OCI-LY7 (cell line): ENCODE data around the gene TBC1D8. TPM values are rescaled to one million over a fixed set of nuclear protein-coding genes. Genes with fewer than 3 reads are reported as not detected.
A peak's percentile ranks its signal among the peaks of the same experiment; 100 is the strongest.

Source experiments
- BruUV-seq: library from RNA; stranded (reverse); fragments of 400-500 nt; replicated peaks from 2 replicates; lab custom pipeline; 2021; lab: Mats Ljungman, UMichigan
- CTCF ChIA-PET: fragments of 300-600 bp; sonication (Branson Sonifier 250); formaldehyde crosslinking; loops from one replicate; lab custom pipeline; 2022; ENCODE audit warnings: antibody characterized with exemption; ENCODE audit not compliant: unreplicated experiment; lab: Charles Lee
- POLR2A ChIA-PET: fragments of 300-600 bp; sonication (Branson Sonifier 250); formaldehyde crosslinking; loops from one replicate; lab custom pipeline; 2022; ENCODE audit warnings: antibody characterized with exemption; lab: Charles Lee
- DNase-seq: peaks from one replicate; pipeline ENCODE4 v3.0.0-alpha.2; 2015; ENCODE audit warnings: low spot score
- H2AFZ ChIP-seq: fragments of 200-600 bp; sonication (generic), shearing (Covaris generic); 2 replicates; pipeline ENCODE4 v1.6.1; 2014; ENCODE audit warnings: mild to moderate bottlenecking, antibody characterized with exemption, low read length, moderate library complexity
- H3K27ac ChIP-seq: fragments of 200-600 bp; sonication (generic); 2 replicates; pipeline ENCODE4 v1.5.1; 2014; ENCODE audit warnings: mixed run types, low read depth, mild to moderate bottlenecking, moderate library complexity, low read length, inconsistent platforms; ENCODE audit not compliant: poor library complexity, severe bottlenecking
- H3K36me3 ChIP-seq: fragments of 200-600 bp; sonication (generic); 2 replicates; pipeline ENCODE4 v1.6.1; 2014; ENCODE audit warnings: mild to moderate bottlenecking, antibody characterized with exemption, low read length, moderate library complexity, mixed read lengths; ENCODE audit not compliant: insufficient read depth
- H3K4me1 ChIP-seq: fragments of 200-600 bp; sonication (generic); 2 replicates; pipeline ENCODE4 v1.5.1; 2014; ENCODE audit warnings: mild to moderate bottlenecking, low read length; ENCODE audit not compliant: insufficient read depth, poor library complexity, severe bottlenecking
- H3K4me2 ChIP-seq: fragments of 200-600 bp; sonication (generic); 2 replicates; pipeline ENCODE4 v1.6.1; 2014; ENCODE audit warnings: mild to moderate bottlenecking, low read length
- H3K4me3 ChIP-seq: fragments of 200-600 bp; sonication (generic); 2 replicates; pipeline ENCODE4 v1.5.1; 2014; ENCODE audit warnings: mild to moderate bottlenecking, low read depth, low read length; ENCODE audit not compliant: poor library complexity, severe bottlenecking
- H3K79me2 ChIP-seq: fragments of 200-600 bp; sonication (generic); 2 replicates; pipeline ENCODE4 v1.6.1; 2016; ENCODE audit warnings: low read depth, mild to moderate bottlenecking, low read length, moderate library complexity, mixed read lengths; ENCODE audit not compliant: insufficient read depth
- H3K9me2 ChIP-seq: fragments of 200-600 bp; sonication (generic); 2 replicates; pipeline ENCODE4 v1.6.1; 2016; ENCODE audit warnings: mild to moderate bottlenecking, low read length, mixed read lengths; ENCODE audit not compliant: insufficient read depth
- H3K9me3 ChIP-seq: fragments of 200-600 bp; sonication (generic); 2 replicates; pipeline ENCODE4 v1.6.1; 2014; ENCODE audit warnings: mild to moderate bottlenecking, mixed run types, low read length, mixed read lengths
- H4K20me1 ChIP-seq: fragments of 200-600 bp; sonication (generic); 2 replicates; pipeline ENCODE4 v1.6.1; 2014; ENCODE audit warnings: mild to moderate bottlenecking, antibody characterized with exemption, low read length, moderate library complexity, mixed read lengths; ENCODE audit not compliant: insufficient read depth
- CTCF ChIP-seq: fragments of 200-600 bp; sonication (generic); conservative IDR thresholded peaks from 2 replicates; pipeline ENCODE4 v1.5.1; 2014; ENCODE audit warnings: mild to moderate bottlenecking, antibody characterized with exemption, low read length, moderate library complexity, mixed read lengths
- EZH2phosphoT487 ChIP-seq: fragments of 200-600 bp; sonication (generic); IDR thresholded peaks from 2 replicates; pipeline ENCODE4 v1.6.1; 2018; ENCODE audit warnings: low read depth, borderline replicate concordance, mild to moderate bottlenecking, mixed run types, antibody characterized with exemption, low read length, moderate library complexity, mixed read lengths
- intact Hi-C: fragments of 100-400 bp; cut with micrococcal nuclease; formaldehyde crosslinking; loops from one replicate; pipeline ENCODE4 v1.10.0; 2022; ENCODE audit not compliant: unreplicated experiment
- total RNA-seq, 2 experiments: library from RNA; depleted of rRNA in 1 of 2; stranded (reverse); fragments of >200 nt in 1 of 2; shearing (Covaris generic) in 1 of 2; gene quantifications; 2 replicates each; pipeline ENCODE4 v1.2.3, GENCODE V29; 2014 to 2022

Gene TBC1D8
- total RNA-seq, 2 experiments from 2014 or later = 0.22 to 0.49 TPM

GRCh38 chr2:100995309-100996075 is 155.7 kb downstream of the TBC1D8 start:
- no peaks in the 10 kb centered on the region for H3K36me3 ChIP-seq
- no peaks in the 10 kb centered on the region for H3K9me2 ChIP-seq
- no peak for DNase-seq
- no peak overlapping the region for H3K27ac ChIP-seq
- ChIA-PET CTCF (no interaction called here), POLR2A (no interaction called here)
- intact Hi-C loops = no loop called here
- H2AFZ ChIP-seq = no peak overlapping the region
- no peaks in the 10 kb centered on the region for H4K20me1 ChIP-seq
- BruUV-seq = no TSS peak
- no peak overlapping the region for H3K4me3 ChIP-seq
- no peak for TF ChIP-seq CTCF
- no peak for TF ChIP-seq EZH2phosphoT487
- H3K79me2 ChIP-seq = no peaks in the 10 kb centered on the region
- no peaks in the 10 kb centered on the region for H3K9me3 ChIP-seq
- no peak overlapping the region for H3K4me2 ChIP-seq
- H3K4me1 ChIP-seq = no peaks in the 10 kb centered on the region

GRCh38 chr2:100993294-100993693 is 157.9 kb downstream of the TBC1D8 start:
- H3K4me1 ChIP-seq = no peaks in the 10 kb centered on the region
- POLR2A ChIA-PET = interaction anchor here (0.7 kb wide), 1 partner anchor 555 kb away, joined by 3 read pairs; no protein-coding TSS in a partner anchor
- no peaks in the 10 kb centered on the region for H3K36me3 ChIP-seq
- H2AFZ ChIP-seq = no peak overlapping the region
- TF ChIP-seq EZH2phosphoT487 = no peak
- H3K9me3 ChIP-seq = no peaks in the 10 kb centered on the region
- no peaks in the 10 kb centered on the region for H3K79me2 ChIP-seq
- BruUV-seq = no TSS peak
- H3K4me2 ChIP-seq = no peak overlapping the region
- CTCF ChIA-PET = no interaction called here
- no peak overlapping the region for H3K27ac ChIP-seq
- no peaks in the 10 kb centered on the region for H3K9me2 ChIP-seq
- intact Hi-C loops = no loop called here
- DNase-seq = no peak
- no peak overlapping the region for H3K4me3 ChIP-seq
- H4K20me1 ChIP-seq = no peaks in the 10 kb centered on the region

GRCh38 chr2:100992262-100992661 is 158.9 kb downstream of the TBC1D8 start:
- no peaks in the 10 kb centered on the region for H3K4me1 ChIP-seq
- no peaks in the 10 kb centered on the region for H3K9me3 ChIP-seq
- intact Hi-C loops = no loop called here
- H4K20me1 ChIP-seq = no peaks in the 10 kb centered on the region
- TF ChIP-seq CTCF (no peak), EZH2phosphoT487 (no peak)
- H3K36me3 ChIP-seq = no peaks in the 10 kb centered on the region
- no peak overlapping the region for H3K4me2 ChIP-seq
- no peaks in the 10 kb centered on the region for H3K79me2 ChIP-seq
- no TSS peak for BruUV-seq
- ChIA-PET CTCF (no interaction called here), POLR2A (no interaction called here)
- H2AFZ ChIP-seq = peak overlapping the region; percentile 43; the same call in 1 of the 2 replicates
- H3K27ac ChIP-seq = no peak overlapping the region
- no peaks in the 10 kb centered on the region for H3K9me2 ChIP-seq
- no peak for DNase-seq
- no peak overlapping the region for H3K4me3 ChIP-seq
